IMR-90 (cell line): Measurements from ENCODE around the gene TYRO3. TPM values are rescaled to one million over a fixed set of nuclear protein-coding genes. Genes with fewer than 3 reads are reported as not detected.

Source experiments
- ATAC-seq: fragments of 200-7000 bp; cut with Tn5 transposase; 2 replicates; pipeline ENCODE4 v1.9.1; 2020; ENCODE audit warnings: low read depth, mild to moderate bottlenecking, moderate library complexity
- BruUV-seq: library from RNA; stranded (reverse); fragments of 400-500 nt; replicated peaks from 2 replicates; lab custom pipeline; 2021; lab: Mats Ljungman, UMichigan
- CTCF ChIA-PET: fragments of 300-600 bp; formaldehyde crosslinking; extraction: SDS; loops from one replicate; lab custom pipeline; 2021; ENCODE audit warnings: antibody characterized with exemption; lab: Yijun Ruan, JAX
- POLR2A ChIA-PET: fragments of 300-600 bp; sonication (Branson Sonifier 250); formaldehyde crosslinking; loops from one replicate; lab custom pipeline; 2022; ENCODE audit warnings: antibody characterized with exemption; ENCODE audit not compliant: unreplicated experiment; lab: Charles Lee
- DNase-seq: peaks from one replicate; pipeline ENCODE4 v3.0.0; 2013
- H2AFZ ChIP-seq: replicated peaks from 2 replicates; pipeline ENCODE3; 2013; ENCODE audit warnings: low read length, mild to moderate bottlenecking; ENCODE audit not compliant: poor library complexity
- H2AK5ac ChIP-seq: 2 replicates; pipeline ENCODE4 v1.6.1; 2013; ENCODE audit warnings: low read depth, low read length, inconsistent platforms
- H2AK9ac ChIP-seq: replicated peaks from 2 replicates; pipeline ENCODE3; 2013; ENCODE audit warnings: mild to moderate bottlenecking, low read depth, low read length, moderate library complexity; ENCODE audit not compliant: poor library complexity
- H2BK120ac ChIP-seq: 2 replicates; pipeline ENCODE4 v1.6.1; 2013; ENCODE audit warnings: low read depth, low read length, inconsistent platforms
- H2BK15ac ChIP-seq: 3 replicates; pipeline ENCODE4 v1.6.1; 2013; ENCODE audit warnings: low read depth, low read length, inconsistent platforms
- H2BK20ac ChIP-seq: 2 replicates; pipeline ENCODE4 v1.6.1; 2013; ENCODE audit warnings: low read depth, mild to moderate bottlenecking, inconsistent platforms, low read length, moderate library complexity
- H2BK5ac ChIP-seq: 2 replicates; pipeline ENCODE4 v1.6.1; 2013; ENCODE audit warnings: mild to moderate bottlenecking, low read depth, low read length, inconsistent platforms; ENCODE audit not compliant: poor library complexity, severe bottlenecking
- H3K14ac ChIP-seq: replicated peaks from 2 replicates; pipeline ENCODE4 v1.6.1; 2013; ENCODE audit warnings: low read depth, low read length, inconsistent platforms
- H3K18ac ChIP-seq: 2 replicates; pipeline ENCODE4 v1.6.1; 2013; ENCODE audit warnings: low read depth, low read length, control low read depth
- H3K23ac ChIP-seq: 2 replicates; pipeline ENCODE4 v1.6.1; 2013; ENCODE audit warnings: low read depth, low read length, inconsistent platforms
- H3K27ac ChIP-seq: 2 replicates; pipeline ENCODE4 v1.5.1; 2013; ENCODE audit warnings: mild to moderate bottlenecking, control low read depth, low read length; ENCODE audit not compliant: insufficient read depth
- H3K27me3 ChIP-seq: 2 replicates; pipeline ENCODE4 v1.6.1; 2013; ENCODE audit warnings: low read length; ENCODE audit not compliant: control insufficient read depth, insufficient read depth
- H3K36me3 ChIP-seq: 2 replicates; pipeline ENCODE4 v1.6.1; 2013; ENCODE audit warnings: low read length, mixed read lengths; ENCODE audit not compliant: control insufficient read depth, insufficient read depth
- H3K4ac ChIP-seq: 2 replicates; pipeline ENCODE4 v1.6.1; 2013; ENCODE audit warnings: low read depth, low read length, inconsistent platforms
- H3K4me1 ChIP-seq: 2 replicates; pipeline ENCODE4 v1.6.1; 2013; ENCODE audit warnings: low read length, mixed read lengths; ENCODE audit not compliant: control insufficient read depth, insufficient read depth
- H3K4me2 ChIP-seq: 2 replicates; pipeline ENCODE4 v1.6.1; 2013; ENCODE audit warnings: low read depth, mild to moderate bottlenecking, control low read depth, low read length, moderate library complexity
- H3K4me3 ChIP-seq: 2 replicates; pipeline ENCODE4 v1.5.1; 2013; ENCODE audit warnings: low read depth, mild to moderate bottlenecking, control low read depth, low read length, moderate library complexity; ENCODE audit not compliant: insufficient read depth
- H3K56ac ChIP-seq: 2 replicates; pipeline ENCODE4 v1.6.1; 2013; ENCODE audit warnings: low read length, inconsistent platforms; ENCODE audit not compliant: insufficient read depth; ENCODE audit errors: extremely low read depth
- H3K79me1 ChIP-seq, 2 experiments: 2 replicates each; pipeline ENCODE4 v1.6.1; 2013; ENCODE audit warnings: low read length in 2 of 2, inconsistent platforms in 1 of 2, low read depth in 1 of 2
- H3K9ac ChIP-seq: 2 replicates; pipeline ENCODE4 v1.6.1; 2013; ENCODE audit warnings: low read depth, low read length, control low read depth
- H3K9me1 ChIP-seq: 2 replicates; pipeline ENCODE4 v1.6.1; 2013; ENCODE audit warnings: low read length, inconsistent platforms; ENCODE audit not compliant: insufficient read depth
- H3K9me3 ChIP-seq: 2 replicates; pipeline ENCODE4 v1.6.1; 2013; ENCODE audit warnings: low read length; ENCODE audit not compliant: control insufficient read depth, insufficient read depth
- H4K20me1 ChIP-seq: 2 replicates; pipeline ENCODE4 v1.6.1; 2013; ENCODE audit warnings: low read length, inconsistent platforms; ENCODE audit not compliant: insufficient read depth
- H4K5ac ChIP-seq: 2 replicates; pipeline ENCODE4 v1.6.1; 2013; ENCODE audit warnings: mild to moderate bottlenecking, low read depth, low read length, control low read depth
- H4K8ac ChIP-seq, 2 experiments: 2 replicates each; pipeline ENCODE4 v1.6.1; 2013; ENCODE audit warnings: low read depth in 2 of 2, low read length in 2 of 2, control low read depth in 1 of 2, inconsistent platforms in 1 of 2
- H4K91ac ChIP-seq: 2 replicates; pipeline ENCODE4 v1.6.1; 2013; ENCODE audit warnings: low read depth, low read length, inconsistent platforms; ENCODE audit not compliant: insufficient read depth
- BHLHE40 ChIP-seq: fragments of 150-350 bp; IDR thresholded peaks from 2 replicates; pipeline ENCODE4 v1.6.1; 2016; ENCODE audit warnings: mild to moderate bottlenecking, low read depth, low read length
- CEBPB ChIP-seq: IDR thresholded peaks from 2 replicates; pipeline ENCODE4 v1.6.1; 2012; ENCODE audit warnings: low read depth, low read length, improper control_type of control experiment
- CHD1 ChIP-seq: IDR thresholded peaks from 2 replicates; pipeline ENCODE4 v1.6.1; 2012; ENCODE audit warnings: low read depth, low read length, improper control_type of control experiment
- CTCF ChIP-seq: conservative IDR thresholded peaks from 2 replicates; pipeline ENCODE4 v1.5.1; 2012; ENCODE audit warnings: mild to moderate bottlenecking, low read depth, low read length, improper control_type of control experiment
- ELK1 ChIP-seq: fragments of 150-350 bp; IDR thresholded peaks from 2 replicates; pipeline ENCODE4 v1.6.1; 2016; ENCODE audit warnings: low read depth, mild to moderate bottlenecking, low read length, moderate library complexity, borderline replicate concordance
- MAZ ChIP-seq: IDR thresholded peaks from 2 replicates; pipeline ENCODE4 v1.6.1; 2012; ENCODE audit warnings: low read depth, mild to moderate bottlenecking, low read length, improper control_type of control experiment, moderate library complexity, borderline replicate concordance
- MXI1 ChIP-seq: IDR thresholded peaks from 2 replicates; pipeline ENCODE4 v1.6.1; 2012; ENCODE audit warnings: low read depth, mild to moderate bottlenecking, low read length, moderate library complexity, borderline replicate concordance
- POLR2A ChIP-seq: IDR thresholded peaks from 2 replicates; pipeline ENCODE4 v1.6.1; 2012; ENCODE audit warnings: mild to moderate bottlenecking, low read depth, low read length
- RAD21 ChIP-seq: IDR thresholded peaks from 2 replicates; pipeline ENCODE4 v1.6.1; 2012; ENCODE audit warnings: low read length, improper control_type of control experiment
- RCOR1 ChIP-seq: IDR thresholded peaks from 2 replicates; pipeline ENCODE4 v1.6.1; 2012; ENCODE audit warnings: mild to moderate bottlenecking, low read length, improper control_type of control experiment; ENCODE audit not compliant: insufficient replicate concordance
- RFX5 ChIP-seq: IDR thresholded peaks from 2 replicates; pipeline ENCODE4 v1.8.0; 2012; ENCODE audit warnings: low read depth, mild to moderate bottlenecking, low read length, moderate library complexity
- USF2 ChIP-seq: fragments of 150-350 bp; IDR thresholded peaks from 2 replicates; pipeline ENCODE4 v1.6.1; 2017; ENCODE audit warnings: mild to moderate bottlenecking, antibody characterized with exemption, low read length, low read depth
- whole genome bisulfite sequencing, 2 experiments: methylation state at CpG; one replicate each; pipeline versions ENCODE4 v1.1.5 to v1.1.7; 2013; ENCODE audit warnings: missing lambda C conversion rate in 2 of 2; ENCODE audit not compliant: insufficient read length in 1 of 2; ENCODE audit errors: extremely low coverage in 2 of 2; 5-methylcytosine and 5-hydroxymethylcytosine counted together
- dilution Hi-C: fragments of 300-500 bp; cut with HindIII; formaldehyde crosslinking; loops from one replicate; pipeline ENCODE4 v1.14.3; 2018; ENCODE audit warnings: low sequenced_read_pairs; ENCODE audit not compliant: unreplicated experiment
- in situ Hi-C: fragments of 300-500 bp; cut with MboI; formaldehyde crosslinking; loops from 3 replicates; pipeline ENCODE4 v1.14.3; 2019; ENCODE audit warnings: low sequenced_read_pairs, inconsistent platforms, mixed read lengths
- intact Hi-C: fragments of 100-400 bp; cut with micrococcal nuclease; formaldehyde crosslinking; loops from 2 replicates; pipeline ENCODE4 v1.10.0; 2022
- polyA plus RNA-seq, 3 experiments: library from polyadenylated mRNA; depleted of rRNA; stranded (reverse); fragments of >200 nt; gene quantifications; 2 replicates each; pipeline ENCODE4 v1.2.3, GENCODE V29; 2012; ENCODE audit warnings: low replicate concordance in 1 of 3
- total RNA-seq: library from RNA; depleted of rRNA; stranded (reverse); fragments of >200 nt; gene quantifications from 2 replicates; pipeline ENCODE4 v1.2.3, GENCODE V29; 2012

Gene TYRO3
- total and polyA plus RNA-seq, 2 of the 4 experiments (the other 2 are of a cell fraction): 11.5 to 18.4 TPM

DNA sequence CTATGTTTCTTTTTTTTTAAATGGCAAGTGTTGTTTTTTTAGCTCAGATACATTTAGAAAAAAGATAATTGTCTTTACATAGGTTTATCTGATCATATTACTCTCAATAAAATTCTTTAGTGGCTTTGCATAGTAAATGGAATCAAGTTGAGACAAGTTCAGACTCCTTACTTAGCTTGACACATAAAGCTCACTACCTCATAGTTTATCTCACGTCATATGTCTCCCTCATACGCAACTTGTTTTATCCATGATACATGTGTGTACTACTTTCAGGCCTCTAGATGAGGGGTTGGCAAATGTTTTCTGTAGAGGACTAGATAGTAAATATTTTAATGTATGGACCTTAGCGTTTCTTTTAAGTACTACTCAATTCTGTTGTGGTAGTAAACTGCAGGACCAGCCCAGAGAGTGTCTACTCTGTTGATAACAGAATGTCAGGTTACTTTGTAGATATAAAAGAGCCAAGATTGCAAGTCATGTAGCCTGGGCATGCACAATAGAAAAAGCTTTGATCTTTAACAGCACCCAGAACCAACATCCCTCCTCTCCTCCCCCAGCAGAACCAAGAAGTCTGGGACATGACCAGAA lies 73.0 kb downstream of the TYRO3 start:
- TF ChIP-seq POLR2A (no peak), CHD1 (no peak), RAD21 (no peak), USF2 (no peak), MAZ (no peak), ELK1 (no peak), BHLHE40 (no peak), CTCF (no peak), MXI1 (no peak), CEBPB (no peak), RCOR1 (no peak), RFX5 (no peak)
- no peak overlapping the region for H4K8ac ChIP-seq
- DNase-seq (no peak), ATAC-seq (no peak)
- no peaks in the 10 kb centered on the region for H3K9me1 ChIP-seq
- H2BK20ac ChIP-seq: no peak overlapping the region
- in situ Hi-C loops (no loop called here), dilution Hi-C loops (no loop called here), intact Hi-C loops (no loop called here)
- H3K4me3 ChIP-seq: no peak overlapping the region
- no peaks in the 10 kb centered on the region for H4K20me1 ChIP-seq
- no peaks in the 10 kb centered on the region for H3K4me1 ChIP-seq
- no peak overlapping the region; the same call in 1 of the 2 replicates for H3K18ac ChIP-seq
- no peak overlapping the region for H4K5ac ChIP-seq
- H3K4ac ChIP-seq: no peak overlapping the region
- BruUV-seq: no TSS peak
- H3K9ac ChIP-seq: no peak overlapping the region
- H3K79me1 ChIP-seq: peaks cover 5 to 6% of the 10 kb centered on the region in 2 experiments; a peak in 2 of 4 replicates
- no peak overlapping the region for H2AK5ac ChIP-seq
- no peak overlapping the region for H2AK9ac ChIP-seq
- POLR2A ChIA-PET: no interaction called here
- no peak overlapping the region for H2BK5ac ChIP-seq
- H3K56ac ChIP-seq: no peak overlapping the region
- H3K23ac ChIP-seq: no peak overlapping the region
- H3K4me2 ChIP-seq: no peak overlapping the region
- no peak overlapping the region for H3K14ac ChIP-seq
- no peaks in the 10 kb centered on the region for H3K27me3 ChIP-seq
- no peaks in the 10 kb centered on the region for H3K9me3 ChIP-seq
- H2BK120ac ChIP-seq: no peak overlapping the region
- H3K27ac ChIP-seq: no peak overlapping the region
- CTCF ChIA-PET: no interaction called here
- no peak overlapping the region for H2AFZ ChIP-seq
- no peaks in the 10 kb centered on the region for H3K36me3 ChIP-seq
- no peak overlapping the region for H2BK15ac ChIP-seq
- no peak overlapping the region for H4K91ac ChIP-seq
- no CpG with 5 or more reads among the region's 3 CpGs for WGBS, 2 experiments
